Spleen (tissue), 7 donors: ENCODE measurements around the gene ARFGEF3.

Source experiments
- CTCF ChIP-seq, 11 experiments: fragments of 200-600 bp in 7 of 11; fragments of 450-650 bp in 4 of 11; sonication (generic) in 4 of 11; IDR thresholded peaks in 8 of 11; conservative IDR thresholded peaks in 3 of 11; 1 replicate in 7 of 11; 2 replicates in 4 of 11; pipeline versions ENCODE4 v1.4.0 to v1.8.0; 2016 to 2021; ENCODE audit warnings: antibody characterized with exemption in 11 of 11, inconsistent platforms in 4 of 11, mild to moderate bottlenecking in 1 of 11
- POLR2A ChIP-seq, 3 donors: fragments of 450-650 bp; IDR thresholded peaks; one replicate each; pipeline ENCODE4 v1.5.1; 2017; ENCODE audit warnings: antibody characterized with exemption in 3 of 3, mild to moderate bottlenecking in 1 of 3
- donor health status: DM: no; HTN: no; CAD: no; lungs with moderate emphysema.
- donor health status: DM: no; HTN: no; CAD: no.
- donor health status: DM: no; HTN: no; CAD: no.

GRCh38 chr6:138211601-138212000 is 49.9 kb downstream of the ARFGEF3 start:
- no peak for TF ChIP-seq CTCF (IDR thresholded peaks at IDR 0.05 in 8 of 11, conservative IDR thresholded peaks at IDR 0.05 in 3 of 11)
- no peak for TF ChIP-seq POLR2A (IDR thresholded peaks at IDR 0.05)
